Measurements from ENCODE around the gene IRAK2.

Gene IRAK2

GRCh38 chr3:10233988-10234387 lies 69.3 kb downstream of the IRAK2 start:
- WGBS (ENCODE audit: insufficient coverage): 98% methylated on average over 12 of the region's 13 CpGs
- no peak overlapping the region for H3K4me3 ChIP-seq (ENCODE audit: control insufficient read depth in 1 of 7, extremely low read depth in 1 of 7, insufficient read depth in 4 of 7, low read depth in 2 of 7, low read length in 6 of 7)
- DNase-seq: no peak
- peaks cover 0 to 7% (median 4%) of the 10 kb centered on the region in 4 experiments for H3K36me3 ChIP-seq (ENCODE audit: control insufficient read depth in 4 of 4, insufficient read depth in 4 of 4, low read length in 3 of 4)
- H3K27ac ChIP-seq (ENCODE audit: insufficient read depth in 1 of 2, low read depth in 1 of 2, low read length in 2 of 2, poor library complexity in 1 of 2, severe bottlenecking in 2 of 2): no peak overlapping the region
- POLR2A ChIA-PET: no interaction called here
- CTCF ChIA-PET: interaction anchor here (1.4 kb wide), 1 partner anchor 51 kb away, joined by 3 read pairs; no protein-coding TSS in a partner anchor
- H3K9me3 ChIP-seq (ENCODE audit: control extremely low read depth in 1 of 5, control insufficient read depth in 4 of 5, insufficient read depth in 2 of 5, low read depth in 1 of 5, low read length in 4 of 5): no peaks in the 10 kb centered on the region
- H3K4me1 ChIP-seq (ENCODE audit: control extremely low read depth in 1 of 4, control insufficient read depth in 4 of 4, insufficient read depth in 4 of 4, low read length in 3 of 4): peaks cover 0 to 16% (median 7%) of the 10 kb centered on the region in 4 experiments
- no peaks in the 10 kb centered on the region for H3K27me3 ChIP-seq (replicated peaks in 2 of 5; ENCODE audit: control insufficient read depth in 4 of 5, insufficient read depth in 5 of 5, low read length in 4 of 5)

- no peak overlapping the region for H3K4me3 ChIP-seq (ENCODE audit: control insufficient read depth in 1 of 7, extremely low read depth in 1 of 7, insufficient read depth in 4 of 7, low read depth in 2 of 7, low read length in 6 of 7)
- H3K27me3 ChIP-seq (replicated peaks in 2 of 5; ENCODE audit: control insufficient read depth in 4 of 5, insufficient read depth in 5 of 5, low read length in 4 of 5): no peaks in the 10 kb centered on the region
- no peak for DNase-seq
- H3K4me1 ChIP-seq (ENCODE audit: control extremely low read depth in 1 of 4, control insufficient read depth in 4 of 4, insufficient read depth in 4 of 4, low read length in 3 of 4): peaks cover 0 to 12% (median 3%) of the 10 kb centered on the region in 4 experiments
- H3K36me3 ChIP-seq (ENCODE audit: control insufficient read depth in 4 of 4, insufficient read depth in 4 of 4, low read length in 3 of 4): peaks cover 0 to 10% (median 5%) of the 10 kb centered on the region in 4 experiments
- H3K27ac ChIP-seq (ENCODE audit: insufficient read depth in 1 of 2, low read depth in 1 of 2, low read length in 2 of 2, poor library complexity in 1 of 2, severe bottlenecking in 2 of 2): no peak overlapping the region
- H3K9me3 ChIP-seq (ENCODE audit: control extremely low read depth in 1 of 5, control insufficient read depth in 4 of 5, insufficient read depth in 2 of 5, low read depth in 1 of 5, low read length in 4 of 5): no peaks in the 10 kb centered on the region
- WGBS (ENCODE audit: insufficient coverage): 98% methylated on average over 36 of the region's 36 CpGs
- ChIA-PET POLR2A (no interaction called here), CTCF (interaction anchor here (1.4 kb wide), 1 partner anchor 51 kb away, joined by 3 read pairs; no protein-coding TSS in a partner anchor)
These were observed 70.0 kb downstream of the IRAK2 start for GRCh38 chr3:10234526-10235230.

- no peaks in the 10 kb centered on the region for H3K27me3 ChIP-seq (replicated peaks in 2 of 5; ENCODE audit: control insufficient read depth in 4 of 5, insufficient read depth in 5 of 5, low read length in 4 of 5)
- no peak overlapping the region for H3K27ac ChIP-seq (ENCODE audit: insufficient read depth in 1 of 2, low read depth in 1 of 2, low read length in 2 of 2, poor library complexity in 1 of 2, severe bottlenecking in 2 of 2)
- ChIA-PET CTCF (interaction anchor here (1.4 kb wide), 1 partner anchor 9 kb away, joined by 4 read pairs; no protein-coding TSS in a partner anchor), POLR2A (no interaction called here)
- peaks cover 0 to 12% (median 3%) of the 10 kb centered on the region in 4 experiments for H3K4me1 ChIP-seq (ENCODE audit: control extremely low read depth in 1 of 4, control insufficient read depth in 4 of 4, insufficient read depth in 4 of 4, low read length in 3 of 4)
- WGBS (ENCODE audit: insufficient coverage): 91% methylated on average over 6 of the region's 6 CpGs
- H3K36me3 ChIP-seq (ENCODE audit: control insufficient read depth in 4 of 4, insufficient read depth in 4 of 4, low read length in 3 of 4): peaks cover 0 to 10% (median 5%) of the 10 kb centered on the region in 4 experiments
- H3K9me3 ChIP-seq (ENCODE audit: control extremely low read depth in 1 of 5, control insufficient read depth in 4 of 5, insufficient read depth in 2 of 5, low read depth in 1 of 5, low read length in 4 of 5): no peaks in the 10 kb centered on the region
- no peak overlapping the region for H3K4me3 ChIP-seq (ENCODE audit: control insufficient read depth in 1 of 7, extremely low read depth in 1 of 7, insufficient read depth in 4 of 7, low read depth in 2 of 7, low read length in 6 of 7)
- DNase-seq: no peak
These were observed 70.8 kb downstream of the IRAK2 start for GRCh38 chr3:10235551-10235950.

GRCh38 chr3:10238345-10239183 lies 73.8 kb downstream of the IRAK2 start:
- CTCF ChIA-PET: interaction anchor here (1.2 kb wide), 2 partner anchors 10 to 58 kb away, joined by 3 read pairs; partner anchors contain the start of gene TATDN2
- no peaks in the 10 kb centered on the region for H3K9me3 ChIP-seq (ENCODE audit: control extremely low read depth in 1 of 5, control insufficient read depth in 4 of 5, insufficient read depth in 2 of 5, low read depth in 1 of 5, low read length in 4 of 5)
- peaks cover 0 to 26% (median 4%) of the 10 kb centered on the region in 4 experiments for H3K4me1 ChIP-seq (ENCODE audit: control extremely low read depth in 1 of 4, control insufficient read depth in 4 of 4, insufficient read depth in 4 of 4, low read length in 3 of 4)
- peak in 1 of 3 donors; percentile 48 for DNase-seq
- WGBS (ENCODE audit: insufficient coverage): 92% methylated on average over 12 of the region's 15 CpGs
- POLR2A ChIA-PET: no interaction called here
- no peak overlapping the region for H3K27ac ChIP-seq (ENCODE audit: insufficient read depth in 1 of 2, low read depth in 1 of 2, low read length in 2 of 2, poor library complexity in 1 of 2, severe bottlenecking in 2 of 2)
- no peaks in the 10 kb centered on the region for H3K27me3 ChIP-seq (replicated peaks in 2 of 5; ENCODE audit: control insufficient read depth in 4 of 5, insufficient read depth in 5 of 5, low read length in 4 of 5)
- peaks cover 0 to 10% (median 4%) of the 10 kb centered on the region in 4 experiments for H3K36me3 ChIP-seq (ENCODE audit: control insufficient read depth in 4 of 4, insufficient read depth in 4 of 4, low read length in 3 of 4)
- H3K4me3 ChIP-seq (ENCODE audit: control insufficient read depth in 1 of 7, extremely low read depth in 1 of 7, insufficient read depth in 4 of 7, low read depth in 2 of 7, low read length in 6 of 7): no peak overlapping the region

GRCh38 chr3:10240799-10241198 lies 76.1 kb downstream of the IRAK2 start:
- no peaks in the 10 kb centered on the region for H3K27me3 ChIP-seq (replicated peaks in 2 of 5; ENCODE audit: control insufficient read depth in 4 of 5, insufficient read depth in 5 of 5, low read length in 4 of 5)
- DNase-seq: no peak
- H3K36me3 ChIP-seq (ENCODE audit: control insufficient read depth in 4 of 4, insufficient read depth in 4 of 4, low read length in 3 of 4): peaks cover 0 to 7% (median 3%) of the 10 kb centered on the region in 4 experiments
- no peak overlapping the region for H3K4me3 ChIP-seq (ENCODE audit: control insufficient read depth in 1 of 7, extremely low read depth in 1 of 7, insufficient read depth in 4 of 7, low read depth in 2 of 7, low read length in 6 of 7)
- 83% methylated on average over 6 of the region's 6 CpGs for WGBS (ENCODE audit: insufficient coverage)
- H3K4me1 ChIP-seq (ENCODE audit: control extremely low read depth in 1 of 4, control insufficient read depth in 4 of 4, insufficient read depth in 4 of 4, low read length in 3 of 4): peaks cover 0 to 26% (median 4%) of the 10 kb centered on the region in 4 experiments
- ChIA-PET CTCF (no interaction called here), POLR2A (no interaction called here)
- no peak overlapping the region for H3K27ac ChIP-seq (ENCODE audit: insufficient read depth in 1 of 2, low read depth in 1 of 2, low read length in 2 of 2, poor library complexity in 1 of 2, severe bottlenecking in 2 of 2)
- H3K9me3 ChIP-seq (ENCODE audit: control extremely low read depth in 1 of 5, control insufficient read depth in 4 of 5, insufficient read depth in 2 of 5, low read depth in 1 of 5, low read length in 4 of 5): peaks cover 0 to 15% (median 2%) of the 10 kb centered on the region in 5 experiments

GRCh38 chr3:10242182-10243065 lies 77.7 kb downstream of the IRAK2 start:
- H3K9me3 ChIP-seq (ENCODE audit: control extremely low read depth in 1 of 5, control insufficient read depth in 4 of 5, insufficient read depth in 2 of 5, low read depth in 1 of 5, low read length in 4 of 5): peaks cover 0 to 19% (median 3%) of the 10 kb centered on the region in 5 experiments
- H3K27ac ChIP-seq (ENCODE audit: insufficient read depth in 1 of 2, low read depth in 1 of 2, low read length in 2 of 2, poor library complexity in 1 of 2, severe bottlenecking in 2 of 2): no peak overlapping the region
- ChIA-PET CTCF (interaction anchor here (0.6 to 1.7 kb wide), 5 partner anchors 12 to 126 kb away, joined by 3 to 4 read pairs (median 3); no protein-coding TSS in a partner anchor), POLR2A (no interaction called here)
- H3K4me3 ChIP-seq (ENCODE audit: control insufficient read depth in 1 of 7, extremely low read depth in 1 of 7, insufficient read depth in 4 of 7, low read depth in 2 of 7, low read length in 6 of 7): no peak overlapping the region
- 93% methylated on average over 3 of the region's 7 CpGs for WGBS (ENCODE audit: insufficient coverage)
- peak in 2 of 3 donors; percentile 41 to 43 for DNase-seq
- no peaks in the 10 kb centered on the region for H3K27me3 ChIP-seq (replicated peaks in 2 of 5; ENCODE audit: control insufficient read depth in 4 of 5, insufficient read depth in 5 of 5, low read length in 4 of 5)
- peaks cover 0 to 4% (median 3%) of the 10 kb centered on the region in 4 experiments for H3K36me3 ChIP-seq (ENCODE audit: control insufficient read depth in 4 of 4, insufficient read depth in 4 of 4, low read length in 3 of 4)
- H3K4me1 ChIP-seq (ENCODE audit: control extremely low read depth in 1 of 4, control insufficient read depth in 4 of 4, insufficient read depth in 4 of 4, low read length in 3 of 4): peaks cover 0 to 26% (median 5%) of the 10 kb centered on the region in 4 experiments

All from common myeloid progenitor, CD34-positive (primary cell).